HCT116 (cell line): ENCODE results near the gene CNPY4. TPM values are rescaled to one million over a fixed set of nuclear protein-coding genes. Genes with fewer than 3 reads are reported as not detected.

ENCODE experiments used
- ATAC-seq: fragments of 200-7000 bp; cut with Tn5 transposase; 2 replicates; pipeline ENCODE4 v1.9.1; 2020; ENCODE audit warnings: mild to moderate bottlenecking, moderate library complexity
- BruUV-seq: library from RNA; stranded (reverse); fragments of 400-500 nt; replicated peaks from 2 replicates; lab custom pipeline; 2021; lab: Mats Ljungman, UMichigan
- CTCF ChIA-PET: fragments of 300-600 bp; sonication (Branson Sonifier 250); formaldehyde crosslinking; loops from one replicate; lab custom pipeline; 2021; ENCODE audit warnings: antibody characterized with exemption; lab: Charles Lee
- POLR2A ChIA-PET: fragments of 300-600, 350-600 bp; sonication (Branson Sonifier 250); formaldehyde crosslinking; loops from one replicate; lab custom pipeline; 2021; ENCODE audit warnings: antibody characterized with exemption; lab: Charles Lee
- RAD21 ChIA-PET, 2 experiments: fragments of 300-600 bp; sonication (Branson Sonifier 250); formaldehyde crosslinking; loops; one replicate each; lab custom pipeline; 2023; ENCODE audit warnings: low total read pairs in 2 of 2; ENCODE audit not compliant: uncharacterized antibody in 2 of 2, unreplicated experiment in 2 of 2, low non-redundant PET in 1 of 2; lab: Charles Lee
- DNase-seq: peaks from one replicate; pipeline ENCODE4 v3.0.0-alpha.2; 2010; ENCODE audit warnings: low read depth, low spot score
- H2AFZ ChIP-seq: fragments of 200-600 bp; shearing (Covaris generic), sonication (generic); 2 replicates; pipeline ENCODE4 v1.6.1; 2017; ENCODE audit warnings: low read depth, mixed run types, mixed read lengths, antibody characterized with exemption, low read length; ENCODE audit not compliant: poor library complexity, severe bottlenecking
- H3K27ac ChIP-seq: 2 replicates; pipeline ENCODE4 v1.5.1; 2012; ENCODE audit warnings: low read depth, low read length
- H3K27me3 ChIP-seq: fragments of 200-600 bp; sonication (generic); 2 replicates; pipeline ENCODE4 v1.6.1; 2016; ENCODE audit warnings: mixed run types, low read length, mixed read lengths; ENCODE audit not compliant: insufficient read depth
- H3K36me3 ChIP-seq, 2 experiments: fragments of 200-500 bp in 1 of 2; fragments of 200-600 bp in 1 of 2; sonication (Bioruptor generic) in 1 of 2; sonication (generic) in 1 of 2; 2 replicates each; pipeline versions ENCODE4 v1.5.1 to v1.6.1; 2014 to 2016; ENCODE audit warnings: low read length in 2 of 2, inconsistent platforms in 1 of 2, mixed read lengths in 1 of 2, mixed run types in 1 of 2; ENCODE audit not compliant: insufficient read depth in 2 of 2, control insufficient read depth in 1 of 2
- H3K4me1 ChIP-seq, 2 experiments: fragments of 200-600 bp in 1 of 2; sonication (generic) in 1 of 2; 2 replicates each; pipeline versions ENCODE4 v1.5.1 to v1.6.1; 2012 to 2017; ENCODE audit warnings: low read length in 2 of 2, inconsistent platforms in 1 of 2, mild to moderate bottlenecking in 1 of 2, mixed read lengths in 1 of 2, mixed run types in 1 of 2, moderate library complexity in 1 of 2; ENCODE audit not compliant: insufficient read depth in 2 of 2, control insufficient read depth in 1 of 2
- H3K4me2 ChIP-seq: fragments of 200-600 bp; sonication (generic); 2 replicates; pipeline ENCODE4 v1.6.1; 2017; ENCODE audit warnings: mixed run types, low read length, mixed read lengths
- H3K4me3 ChIP-seq, 2 experiments: fragments of 200-600 bp in 1 of 2; sonication (generic) in 1 of 2; replicated peaks in 1 of 2; 2 replicates each; pipeline ENCODE4 v1.5.1; 2011 to 2016; ENCODE audit warnings: low read length in 2 of 2, control low read depth in 1 of 2, low read depth in 1 of 2, mild to moderate bottlenecking in 1 of 2, mixed read lengths in 1 of 2, mixed run types in 1 of 2
- H3K79me2 ChIP-seq: fragments of 200-600 bp; sonication (generic); 2 replicates; pipeline ENCODE4 v1.6.1; 2017; ENCODE audit warnings: mild to moderate bottlenecking, mixed run types, low read length, moderate library complexity, mixed read lengths; ENCODE audit not compliant: insufficient read depth
- H3K9ac ChIP-seq: fragments of 200-600 bp; sonication (generic); 2 replicates; pipeline ENCODE4 v1.6.1; 2016; ENCODE audit warnings: low read length, mixed read lengths
- H3K9me2 ChIP-seq: fragments of 200-600 bp; sonication (generic), shearing (Covaris generic); 2 replicates; pipeline ENCODE4 v1.6.1; 2017; ENCODE audit warnings: mixed run types, mild to moderate bottlenecking, moderate library complexity; ENCODE audit not compliant: insufficient read depth
- H3K9me3 ChIP-seq, 2 experiments: fragments of 200-500 bp in 1 of 2; fragments of 200-600 bp in 1 of 2; sonication (Bioruptor generic) in 1 of 2; sonication (generic) in 1 of 2; 2 replicates each; pipeline ENCODE4 v1.6.1; 2014 to 2017; ENCODE audit warnings: low read length in 2 of 2, mixed read lengths in 2 of 2, inconsistent platforms in 1 of 2, low read depth in 1 of 2, mild to moderate bottlenecking in 1 of 2, mixed run types in 1 of 2, moderate library complexity in 1 of 2; ENCODE audit not compliant: control insufficient read depth in 1 of 2, insufficient read depth in 1 of 2
- H4K20me1 ChIP-seq: fragments of 200-600 bp; sonication (generic), shearing (Covaris generic); 2 replicates; pipeline ENCODE4 v1.6.1; 2017; ENCODE audit warnings: mixed run types, mild to moderate bottlenecking, moderate library complexity; ENCODE audit not compliant: insufficient read depth
- CBX3 ChIP-seq: IDR thresholded peaks from 2 replicates; pipeline ENCODE4 v1.6.1; 2012; ENCODE audit warnings: low read depth
- EGR1 ChIP-seq: IDR thresholded peaks from 2 replicates; pipeline ENCODE4 v1.6.1; 2012; ENCODE audit warnings: low read depth
- ELF1 ChIP-seq: IDR thresholded peaks from 2 replicates; pipeline ENCODE4 v1.6.1; 2012; ENCODE audit warnings: low read depth, borderline replicate concordance
- EZH2 ChIP-seq: fragments of 200-600 bp; sonication (generic); IDR thresholded peaks from 2 replicates; pipeline ENCODE4 v1.6.1; 2017; ENCODE audit warnings: antibody characterized with exemption, mixed run types
- JUND ChIP-seq: IDR thresholded peaks from 2 replicates; pipeline ENCODE4 v1.6.1; 2012
- POLR2AphosphoS5 ChIP-seq: IDR thresholded peaks from 2 replicates; pipeline ENCODE4 v1.6.1; 2011; ENCODE audit warnings: mild to moderate bottlenecking, low read depth, low read length, moderate library complexity
- SRF ChIP-seq: IDR thresholded peaks from 2 replicates; pipeline ENCODE4 v1.6.1; 2012; ENCODE audit warnings: low read depth
- ZNF274 ChIP-seq: fragments of 200-500 bp; sonication (Bioruptor generic); IDR thresholded peaks from 2 replicates; pipeline ENCODE4 v1.6.1; 2014; ENCODE audit warnings: mild to moderate bottlenecking, low read depth, low read length, inconsistent platforms
- intact Hi-C: fragments of 100-400 bp; cut with micrococcal nuclease; formaldehyde crosslinking; loops from 2 replicates; pipeline ENCODE4 v1.10.0; 2022
- total RNA-seq: library from RNA; stranded (reverse); gene quantifications from one replicate; pipeline ENCODE4 v1.2.1, GENCODE V29; 2021; ENCODE audit not compliant: unreplicated experiment
- TF ChIP-seq, protein P1 (sequence below), 3 experiments: fragments of 200-600 bp in 1 of 3; sonication (generic) in 1 of 3; IDR thresholded peaks in 2 of 3; conservative IDR thresholded peaks in 1 of 3; 2 replicates each; pipeline ENCODE4 v1.5.1; 2012 to 2017; ENCODE audit warnings: low read depth in 2 of 3, low read length in 2 of 3, antibody characterized with exemption in 1 of 3, borderline replicate concordance in 1 of 3, control low read depth in 1 of 3, mild to moderate bottlenecking in 1 of 3, mixed read lengths in 1 of 3, mixed run types in 1 of 3, moderate library complexity in 1 of 3; ENCODE audit not compliant: insufficient read depth in 1 of 3
- TF ChIP-seq, protein P2 (sequence below): IDR thresholded peaks from 2 replicates; pipeline ENCODE4 v1.6.1; 2011; ENCODE audit warnings: mild to moderate bottlenecking, low read length, moderate library complexity; ENCODE audit not compliant: insufficient replicate concordance; ENCODE audit errors: extremely low read depth
- TF ChIP-seq, protein P3 (sequence below): IDR thresholded peaks from 2 replicates; pipeline ENCODE4 v1.6.1; 2012
- TF ChIP-seq, protein P4 (sequence below): IDR thresholded peaks from 2 replicates; pipeline ENCODE4 v1.6.1; 2012

CNPY4 gene
- total RNA-seq, 1 experiment from 2014 or later = 2.6 TPM

DNA sequence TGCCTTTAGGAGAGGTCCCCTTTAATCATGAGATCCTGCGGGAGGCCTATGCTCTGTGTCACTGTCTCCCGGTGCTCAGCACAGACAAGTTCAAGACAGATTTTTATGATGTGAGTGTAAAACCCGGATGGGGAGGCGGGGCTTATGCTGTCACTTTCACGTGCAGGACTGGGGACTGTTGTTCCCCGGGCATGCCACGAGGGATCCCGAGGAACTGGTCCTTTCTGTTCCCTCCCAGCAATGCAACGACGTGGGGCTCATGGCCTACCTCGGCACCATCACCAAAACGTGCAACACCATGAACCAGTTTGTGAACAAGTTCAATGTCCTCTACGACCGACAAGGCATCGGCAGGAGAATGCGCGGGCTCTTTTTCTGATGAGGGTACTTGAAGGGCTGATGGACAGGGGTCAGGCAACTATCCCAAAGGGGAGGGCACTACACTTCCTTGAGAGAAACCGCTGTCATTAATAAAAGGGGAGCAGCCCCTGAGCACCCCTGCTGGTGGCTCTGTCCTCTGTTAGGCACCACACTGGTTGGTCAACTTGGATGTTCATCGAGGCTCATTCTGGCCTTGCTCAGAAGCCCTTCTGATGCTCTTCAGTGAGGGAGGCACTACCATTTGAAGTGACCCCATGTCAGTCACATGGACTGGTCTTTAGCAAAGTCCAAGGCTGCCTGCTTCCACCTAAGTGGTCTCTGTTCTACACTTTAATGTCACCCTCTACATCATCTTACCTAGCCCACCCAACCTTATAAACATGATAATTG lies 27.8 kb upstream of the CNPY4 start:
- no TSS peak for BruUV-seq
- Histone ChIP-seq H3K4me2 (no peak overlapping the region), H3K27me3 (no peaks in the 10 kb centered on the region), H3K79me2 (peaks cover 50% of the 10 kb centered on the region), H3K4me1 (peaks cover 8 to 38% of the 10 kb centered on the region in 2 experiments), H4K20me1 (peaks cover 13% of the 10 kb centered on the region), H2AFZ (no peak overlapping the region), H3K9ac (no peak overlapping the region), H3K9me3 (no peaks in the 10 kb centered on the region), H3K27ac (no peak overlapping the region; the same call in 1 of the 2 replicates), H3K4me3 (no peak overlapping the region), H3K36me3 (peaks cover 39 to 60% of the 10 kb centered on the region in 2 experiments), H3K9me2 (no peaks in the 10 kb centered on the region)
- ChIA-PET CTCF (no interaction called here), RAD21 (no interaction called here), POLR2A (interaction anchor here (2.3 kb wide), 1 partner anchor 10 kb away, joined by 8 read pairs; the partner anchor contains the start of genes AP4M1 and MCM7)
- ATAC-seq = peak; percentile 39
- TF ChIP-seq SRF = no peak
- TF ChIP-seq POLR2AphosphoS5 = no peak
- no peak for TF ChIP-seq JUND
- TF ChIP-seq, protein P1, sequence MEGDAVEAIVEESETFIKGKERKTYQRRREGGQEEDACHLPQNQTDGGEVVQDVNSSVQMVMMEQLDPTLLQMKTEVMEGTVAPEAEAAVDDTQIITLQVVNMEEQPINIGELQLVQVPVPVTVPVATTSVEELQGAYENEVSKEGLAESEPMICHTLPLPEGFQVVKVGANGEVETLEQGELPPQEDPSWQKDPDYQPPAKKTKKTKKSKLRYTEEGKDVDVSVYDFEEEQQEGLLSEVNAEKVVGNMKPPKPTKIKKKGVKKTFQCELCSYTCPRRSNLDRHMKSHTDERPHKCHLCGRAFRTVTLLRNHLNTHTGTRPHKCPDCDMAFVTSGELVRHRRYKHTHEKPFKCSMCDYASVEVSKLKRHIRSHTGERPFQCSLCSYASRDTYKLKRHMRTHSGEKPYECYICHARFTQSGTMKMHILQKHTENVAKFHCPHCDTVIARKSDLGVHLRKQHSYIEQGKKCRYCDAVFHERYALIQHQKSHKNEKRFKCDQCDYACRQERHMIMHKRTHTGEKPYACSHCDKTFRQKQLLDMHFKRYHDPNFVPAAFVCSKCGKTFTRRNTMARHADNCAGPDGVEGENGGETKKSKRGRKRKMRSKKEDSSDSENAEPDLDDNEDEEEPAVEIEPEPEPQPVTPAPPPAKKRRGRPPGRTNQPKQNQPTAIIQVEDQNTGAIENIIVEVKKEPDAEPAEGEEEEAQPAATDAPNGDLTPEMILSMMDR (IDR thresholded peaks at IDR 0.05 in 2 of 3, conservative IDR thresholded peaks at IDR 0.05 in 1 of 3; ENCODE audit: borderline replicate concordance in 1 of 3, insufficient read depth in 1 of 3, low read depth in 2 of 3, low read length in 2 of 3) = peak in 2 of 3 experiments; percentile 21 to 22; a peak in 1 of 6 replicates
- TF ChIP-seq CBX3 = no peak
- no peak for DNase-seq
- intact Hi-C loops = no loop called here

DNA sequence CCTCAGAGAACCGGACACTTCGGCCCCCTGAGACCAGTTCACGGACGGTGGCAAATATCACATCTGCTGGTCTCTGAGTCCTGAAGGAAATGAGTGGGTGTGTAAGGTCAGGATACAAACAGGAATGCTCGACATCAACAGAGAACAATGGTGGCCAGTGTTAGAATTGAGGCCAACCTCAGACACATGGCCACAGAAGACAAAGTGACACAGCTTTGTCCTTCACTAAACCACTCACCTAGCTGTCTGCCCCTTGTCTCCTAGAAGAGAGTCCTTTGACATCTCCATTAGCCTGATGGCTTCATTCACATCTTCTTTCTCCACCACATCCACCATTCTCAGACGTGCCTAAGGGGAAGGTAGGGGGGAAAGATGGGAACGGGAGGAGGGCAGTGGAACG lies 26.4 kb upstream of the CNPY4 start:
- H3K9ac ChIP-seq = no peak overlapping the region
- no peak overlapping the region for H2AFZ ChIP-seq
- no peaks in the 10 kb centered on the region for H3K9me3 ChIP-seq
- H3K9me2 ChIP-seq = no peaks in the 10 kb centered on the region
- BruUV-seq = TSS peak; percentile 22
- intact Hi-C loops = no loop called here
- ATAC-seq (no peak), DNase-seq (no peak)
- H3K4me3 ChIP-seq = no peak overlapping the region
- CTCF ChIA-PET = no interaction called here
- no peaks in the 10 kb centered on the region for H3K27me3 ChIP-seq
- H3K36me3 ChIP-seq = peaks cover 51 to 72% of the 10 kb centered on the region in 2 experiments
- peaks cover 15% of the 10 kb centered on the region for H4K20me1 ChIP-seq
- no peak overlapping the region for H3K27ac ChIP-seq
- H3K4me2 ChIP-seq = no peak overlapping the region
- POLR2A ChIA-PET = no interaction called here
- RAD21 ChIA-PET = no interaction called here
- peaks cover 62% of the 10 kb centered on the region for H3K79me2 ChIP-seq
- H3K4me1 ChIP-seq = peaks cover 4 to 23% of the 10 kb centered on the region in 2 experiments
- TF ChIP-seq, protein P2, sequence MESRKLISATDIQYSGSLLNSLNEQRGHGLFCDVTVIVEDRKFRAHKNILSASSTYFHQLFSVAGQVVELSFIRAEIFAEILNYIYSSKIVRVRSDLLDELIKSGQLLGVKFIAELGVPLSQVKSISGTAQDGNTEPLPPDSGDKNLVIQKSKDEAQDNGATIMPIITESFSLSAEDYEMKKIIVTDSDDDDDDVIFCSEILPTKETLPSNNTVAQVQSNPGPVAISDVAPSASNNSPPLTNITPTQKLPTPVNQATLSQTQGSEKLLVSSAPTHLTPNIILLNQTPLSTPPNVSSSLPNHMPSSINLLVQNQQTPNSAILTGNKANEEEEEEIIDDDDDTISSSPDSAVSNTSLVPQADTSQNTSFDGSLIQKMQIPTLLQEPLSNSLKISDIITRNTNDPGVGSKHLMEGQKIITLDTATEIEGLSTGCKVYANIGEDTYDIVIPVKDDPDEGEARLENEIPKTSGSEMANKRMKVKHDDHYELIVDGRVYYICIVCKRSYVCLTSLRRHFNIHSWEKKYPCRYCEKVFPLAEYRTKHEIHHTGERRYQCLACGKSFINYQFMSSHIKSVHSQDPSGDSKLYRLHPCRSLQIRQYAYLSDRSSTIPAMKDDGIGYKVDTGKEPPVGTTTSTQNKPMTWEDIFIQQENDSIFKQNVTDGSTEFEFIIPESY = no peak
- TF ChIP-seq ELF1 (no peak), ZNF274 (no peak), EZH2 (no peak), EGR1 (no peak)
- TF ChIP-seq, protein P3, sequence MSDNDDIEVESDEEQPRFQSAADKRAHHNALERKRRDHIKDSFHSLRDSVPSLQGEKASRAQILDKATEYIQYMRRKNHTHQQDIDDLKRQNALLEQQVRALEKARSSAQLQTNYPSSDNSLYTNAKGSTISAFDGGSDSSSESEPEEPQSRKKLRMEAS = no peak
- TF ChIP-seq, protein P1 (IDR thresholded peaks at IDR 0.05 in 2 of 3, conservative IDR thresholded peaks at IDR 0.05 in 1 of 3; ENCODE audit: borderline replicate concordance in 1 of 3, insufficient read depth in 1 of 3, low read depth in 2 of 3, low read length in 2 of 3) = no peak
- TF ChIP-seq, protein P4, sequence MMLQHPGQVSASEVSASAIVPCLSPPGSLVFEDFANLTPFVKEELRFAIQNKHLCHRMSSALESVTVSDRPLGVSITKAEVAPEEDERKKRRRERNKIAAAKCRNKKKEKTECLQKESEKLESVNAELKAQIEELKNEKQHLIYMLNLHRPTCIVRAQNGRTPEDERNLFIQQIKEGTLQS = no peak
